Measurements from ENCODE around the gene AGTRAP. TPM values are rescaled to one million over a fixed set of nuclear protein-coding genes. Genes with fewer than 3 reads are reported as not detected.

AGTRAP gene, protein sequence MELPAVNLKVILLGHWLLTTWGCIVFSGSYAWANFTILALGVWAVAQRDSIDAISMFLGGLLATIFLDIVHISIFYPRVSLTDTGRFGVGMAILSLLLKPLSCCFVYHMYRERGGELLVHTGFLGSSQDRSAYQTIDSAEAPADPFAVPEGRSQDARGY
- total RNA-seq (2014; rRNA removed; shearing (Covaris generic)): 29.1 and 34.3 TPM in 2 replicates
- 52.9 and 63.0 TPM in 2 replicates for polyA plus RNA-seq (2014; cell fraction: nucleus; rRNA removed)

DNA sequence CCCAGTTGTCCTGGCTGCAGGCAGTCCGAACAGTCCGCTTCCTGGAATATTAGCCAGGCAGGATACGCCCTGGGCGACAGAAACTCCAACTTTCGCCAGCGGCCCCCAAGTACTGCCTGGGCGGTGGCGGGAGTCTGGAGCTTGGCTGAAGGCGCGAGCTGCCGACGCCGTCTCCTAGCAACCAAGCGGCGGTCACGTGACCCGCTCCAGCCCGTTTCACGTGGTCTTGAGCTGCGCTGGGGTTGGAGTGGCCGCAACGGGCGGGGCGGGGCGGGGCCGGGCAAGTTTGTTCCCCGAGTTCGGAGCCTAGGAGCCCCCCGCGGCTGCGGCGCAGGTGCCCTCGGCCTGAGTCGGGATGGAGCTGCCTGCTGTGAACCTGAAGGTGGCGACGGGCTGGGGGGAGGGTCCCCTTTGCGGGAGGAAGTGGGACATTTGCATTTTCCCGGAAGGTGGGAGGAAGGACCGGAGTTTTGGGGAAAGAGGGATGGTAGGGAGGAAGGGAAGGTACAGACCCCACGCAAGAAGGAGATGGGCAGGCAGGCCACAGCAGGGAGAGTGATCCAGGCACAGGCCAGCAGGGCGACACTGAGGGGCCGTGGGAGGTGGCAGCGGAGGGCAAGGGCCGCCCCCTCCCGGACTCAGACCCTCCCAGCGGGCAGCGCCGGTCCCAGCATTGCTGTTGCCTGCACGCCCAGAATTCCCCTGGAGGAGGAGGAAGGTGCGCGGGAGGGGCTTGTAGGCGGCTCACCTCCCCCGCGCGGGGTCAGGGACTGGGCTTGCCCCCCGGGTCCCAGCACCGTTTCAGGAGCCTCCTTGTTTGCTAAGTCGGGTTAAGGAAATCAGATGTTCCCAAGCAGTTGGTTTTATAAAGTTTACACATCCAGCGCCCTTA is at the start of gene AGTRAP:
TSS of gene AGTRAP (plus strand) at position 283 of the 892 bp plus-strand sequence. CDS start at position 356, 73 bp downstream.
- DNase-seq (ENCODE audit: extremely low read depth, low read depth): peak; percentile 80

DNA sequence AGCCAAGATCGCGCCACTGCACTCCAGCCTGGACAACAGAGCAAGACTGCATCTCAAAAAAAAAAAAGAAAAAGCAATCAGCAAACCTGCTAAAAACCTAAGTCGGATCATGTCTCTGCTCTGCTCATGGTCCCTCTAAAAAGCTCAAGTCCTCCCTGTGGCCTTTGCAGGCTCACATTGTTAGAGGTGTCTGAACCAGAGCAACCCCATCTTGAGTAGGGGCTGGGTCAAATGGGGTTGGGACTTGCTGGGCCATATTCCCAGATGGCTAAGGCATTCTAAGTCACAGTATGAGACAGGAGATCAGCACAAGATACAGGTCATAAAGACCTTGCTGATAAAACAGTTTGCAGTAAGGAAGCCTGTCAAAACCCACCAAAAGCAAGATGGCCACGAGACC is 47.4 kb upstream of the AGTRAP start:
- no peak for DNase-seq (ENCODE audit: extremely low read depth, low read depth)

DNA sequence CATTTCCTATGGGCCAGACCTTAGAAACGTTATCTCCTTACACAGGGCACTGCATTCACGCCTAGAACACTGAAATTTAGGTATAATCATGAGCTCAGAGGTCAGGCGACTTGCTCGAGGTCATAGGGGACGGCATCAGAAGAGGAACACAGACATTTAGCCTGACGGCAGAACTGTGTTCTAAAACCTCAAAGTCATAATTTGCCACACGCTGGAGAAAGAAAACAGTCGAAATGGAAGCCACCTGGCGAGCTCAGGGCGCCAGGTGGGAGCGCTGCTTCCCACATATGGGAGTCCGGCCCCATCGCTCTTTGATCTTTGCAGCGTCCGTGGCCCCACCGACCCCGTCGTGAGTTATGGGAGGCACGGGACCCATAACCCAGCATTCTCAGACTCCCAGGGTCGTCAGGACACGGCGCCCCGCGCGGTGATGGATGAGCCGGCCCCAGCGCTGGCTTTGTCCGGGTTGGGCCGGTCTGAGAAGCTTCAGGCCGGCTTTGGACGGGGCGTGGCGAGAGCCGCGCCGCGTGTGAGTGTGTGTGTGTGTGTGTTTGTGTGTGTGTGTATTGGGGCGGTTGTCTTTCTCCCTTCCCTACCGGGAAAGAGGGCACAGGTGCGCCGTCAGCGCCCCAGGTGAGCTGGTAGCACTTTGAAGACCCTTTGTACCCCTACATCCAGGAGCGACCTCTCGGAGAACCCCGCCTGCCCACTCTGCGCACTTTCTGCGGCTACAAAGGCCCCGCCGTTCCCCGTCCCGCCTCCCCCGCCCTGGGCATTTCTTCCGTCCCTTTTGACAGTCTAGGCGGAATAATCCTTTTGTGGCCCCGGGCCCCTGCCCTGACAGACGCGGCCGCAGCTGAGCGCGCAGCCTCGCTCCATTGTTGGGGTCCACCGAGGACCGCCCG is 45.3 kb upstream of the AGTRAP start:
- DNase-seq (ENCODE audit: extremely low read depth, low read depth): no peak

DNA sequence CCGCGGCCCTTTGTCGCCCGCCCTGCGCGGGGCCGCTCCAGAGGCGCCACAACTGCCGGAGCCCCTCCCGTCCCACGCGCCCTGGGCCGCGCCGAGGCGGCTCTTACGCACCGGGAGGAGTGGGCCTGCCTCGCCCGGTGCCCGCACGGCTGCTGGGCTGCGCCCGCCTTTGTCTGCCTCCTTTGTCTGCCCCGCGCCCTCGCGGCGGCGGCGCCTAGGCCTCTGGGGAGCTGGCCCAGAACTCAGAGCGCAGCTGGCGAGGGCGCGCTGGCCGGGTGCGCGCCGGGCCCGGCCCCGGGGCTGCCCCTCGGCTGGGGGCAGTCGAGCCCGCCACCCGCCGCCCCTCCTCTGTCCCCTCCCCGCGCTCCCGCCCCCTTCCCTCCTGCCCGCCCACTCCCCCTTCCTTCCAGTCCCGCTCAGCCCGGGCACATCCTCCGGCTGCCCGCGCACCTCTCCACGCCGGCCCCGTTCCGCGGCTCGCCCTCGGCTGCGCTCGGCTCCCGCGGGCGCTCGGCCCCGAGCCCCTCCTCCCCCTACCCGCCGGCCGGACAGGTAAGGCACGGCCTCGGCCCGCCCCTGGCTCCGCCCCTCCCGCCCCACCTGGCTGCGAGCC is 44.5 kb upstream of the AGTRAP start, which contains the start of gene DRAXIN:
TSS of gene DRAXIN (plus strand) at position 409 of the 613 bp plus-strand sequence. CDS start 14,549 bp downstream, outside the sequence.
- DNase-seq (ENCODE audit: extremely low read depth, low read depth): no peak

DNA sequence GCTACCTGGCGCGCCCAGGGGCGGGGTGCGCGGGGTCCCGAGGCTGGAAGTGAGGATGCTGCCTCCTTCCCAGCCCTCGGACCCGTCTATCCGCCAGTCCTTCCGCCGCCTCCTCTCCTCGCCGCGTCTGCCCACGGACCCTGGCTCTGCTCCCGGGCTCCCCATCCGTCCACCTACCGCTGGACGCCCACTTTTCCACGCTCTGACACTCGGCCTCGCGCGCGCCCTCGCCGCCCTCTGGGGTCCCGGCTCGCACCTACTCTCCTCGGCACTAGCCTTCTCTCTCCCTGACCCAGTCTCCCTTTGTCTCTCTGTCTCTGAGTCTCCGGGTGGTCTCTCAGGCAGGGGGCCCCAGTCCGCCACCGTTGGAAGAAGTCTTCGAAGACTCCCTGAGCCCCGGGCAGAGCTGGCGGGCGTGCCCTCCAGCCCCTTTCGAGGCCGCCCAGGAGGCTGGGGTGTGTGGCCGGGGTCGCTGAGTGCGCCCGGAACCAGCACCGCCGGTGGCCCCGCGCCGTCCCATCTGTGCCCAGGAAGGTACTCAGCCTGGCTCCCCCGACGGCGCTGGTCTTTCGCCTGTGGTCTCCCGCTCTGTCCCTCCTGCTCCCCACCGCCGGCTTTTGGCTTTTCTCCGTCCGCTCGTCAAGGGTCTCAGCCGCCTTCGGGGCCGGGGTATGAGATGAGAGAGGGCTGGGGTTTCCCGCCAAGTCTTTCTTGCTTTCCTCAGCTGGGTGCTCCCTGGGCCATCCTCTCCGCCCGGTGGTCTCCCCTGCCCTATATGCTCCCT is 43.8 kb upstream of the AGTRAP start:
- no peak for DNase-seq (ENCODE audit: extremely low read depth, low read depth)

DNA sequence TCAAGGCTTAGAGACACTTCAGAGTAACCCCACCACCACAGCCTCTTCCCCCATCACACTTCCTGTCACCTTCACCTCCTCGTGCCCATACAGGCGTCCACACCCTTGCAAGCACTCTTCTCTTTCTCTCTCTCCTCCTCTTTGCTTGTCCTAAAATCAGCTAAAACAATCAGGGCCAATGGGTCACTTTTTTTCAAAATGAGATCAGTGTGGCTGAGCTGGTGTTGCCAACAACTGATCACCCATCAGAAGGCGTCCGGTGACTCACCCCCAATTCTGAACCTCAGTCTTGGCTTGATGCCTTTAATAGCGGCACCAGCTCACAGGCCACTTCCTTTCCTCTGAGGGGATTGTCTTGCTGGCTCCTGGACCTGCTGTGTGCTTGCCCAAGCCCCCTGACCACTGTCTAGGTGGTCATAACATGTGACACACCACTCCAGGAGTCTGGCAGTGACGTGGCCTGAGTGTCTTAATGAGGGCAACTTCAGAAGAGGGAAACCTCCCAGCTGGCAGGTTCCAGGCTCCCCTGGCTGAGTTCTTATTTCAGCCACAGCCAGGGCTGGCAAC is 42.8 kb upstream of the AGTRAP start:
- DNase-seq (ENCODE audit: extremely low read depth, low read depth): no peak

DNA sequence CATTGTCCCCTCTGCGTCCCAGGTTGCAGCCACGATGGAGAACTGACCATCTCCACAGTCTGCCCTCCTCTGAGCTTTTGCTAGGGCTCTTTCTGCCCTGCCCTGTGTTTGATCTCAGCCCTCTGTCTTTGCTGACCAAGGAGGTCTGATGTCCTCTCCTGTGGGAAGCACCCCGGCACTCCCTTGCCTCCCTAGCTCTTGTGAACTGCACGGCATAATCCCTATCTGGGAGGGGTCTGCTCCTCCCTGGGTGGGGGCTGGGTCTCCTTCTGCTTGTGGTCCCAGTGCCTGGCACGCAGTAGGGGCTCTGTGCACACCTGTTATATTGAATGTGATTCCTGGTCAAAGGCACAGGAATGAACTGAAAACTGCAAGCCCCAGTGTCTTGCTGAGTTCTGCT is 42.0 kb upstream of the AGTRAP start:
- DNase-seq (ENCODE audit: extremely low read depth, low read depth): no peak

DNA sequence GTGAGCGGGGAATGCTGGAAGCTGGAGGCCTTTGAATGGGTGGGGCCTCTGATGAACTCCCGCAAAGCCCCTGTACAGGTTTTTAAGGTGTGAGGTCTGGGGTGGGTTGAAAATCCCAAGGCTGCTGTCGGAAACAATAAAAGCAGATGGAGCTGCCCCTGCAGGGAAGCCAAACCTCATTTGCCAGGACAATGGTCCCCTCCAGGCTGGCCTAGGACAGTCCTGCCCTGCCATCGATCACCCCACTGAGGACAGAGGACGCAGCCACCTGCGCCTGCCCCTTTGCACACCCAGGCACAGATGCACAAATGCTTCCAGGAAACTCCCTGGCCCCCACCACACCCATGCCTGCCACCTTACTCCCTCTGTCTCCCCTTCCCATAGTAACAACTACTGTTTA is 40.1 kb upstream of the AGTRAP start:
- DNase-seq (ENCODE audit: extremely low read depth, low read depth): no peak

DNA sequence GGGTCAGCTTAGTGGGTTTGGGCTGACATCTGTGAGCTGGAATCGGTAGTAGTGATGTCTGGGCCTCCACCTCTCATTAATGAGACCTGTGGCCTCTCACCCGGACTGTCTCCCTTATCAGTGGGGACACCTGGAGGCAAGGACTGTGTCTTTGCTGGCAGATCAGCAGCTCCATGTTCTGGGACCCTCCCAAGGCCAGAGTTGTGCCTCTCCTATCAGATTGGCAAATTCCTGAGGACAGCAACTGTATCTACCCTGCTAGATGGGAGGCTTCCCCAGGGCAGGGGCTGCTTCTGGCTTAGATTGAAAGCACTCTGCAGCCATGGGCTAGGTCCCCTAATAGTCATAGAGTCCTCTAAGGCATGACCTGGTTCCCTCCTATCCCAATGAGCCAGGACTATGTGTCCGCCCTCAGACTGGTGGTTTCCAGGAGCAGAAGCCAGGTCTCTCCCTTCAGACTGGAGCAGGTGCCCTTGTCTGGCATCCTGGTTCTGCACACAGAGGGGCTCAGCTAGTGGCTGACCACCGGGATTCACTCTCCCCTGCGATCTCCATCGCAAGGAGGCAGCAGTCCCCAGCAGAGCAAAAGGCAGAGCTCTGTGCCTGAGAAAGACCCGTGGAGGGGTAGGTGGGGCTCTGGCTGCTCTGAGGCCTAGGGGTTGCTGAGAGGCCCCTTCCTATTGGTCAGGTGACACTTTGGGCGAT is 38.6 kb upstream of the AGTRAP start:
- no peak for DNase-seq (ENCODE audit: extremely low read depth, low read depth)

DNA sequence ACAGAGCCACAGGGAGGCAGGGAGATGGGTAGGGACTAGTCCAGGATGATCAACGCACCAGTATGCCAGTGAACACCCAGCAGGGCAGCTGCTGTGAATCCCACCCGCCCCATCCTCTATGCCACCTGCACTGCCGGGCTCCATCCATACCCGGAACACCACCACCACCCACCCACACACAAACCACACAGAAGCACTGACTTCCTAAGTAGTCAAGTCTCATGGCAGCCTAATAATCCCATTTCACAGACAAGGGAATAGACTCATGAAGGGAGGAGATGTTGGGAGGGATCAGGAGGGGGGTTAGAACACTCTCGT is 38.1 kb upstream of the AGTRAP start:
- no peak for DNase-seq (ENCODE audit: extremely low read depth, low read depth)

DNA sequence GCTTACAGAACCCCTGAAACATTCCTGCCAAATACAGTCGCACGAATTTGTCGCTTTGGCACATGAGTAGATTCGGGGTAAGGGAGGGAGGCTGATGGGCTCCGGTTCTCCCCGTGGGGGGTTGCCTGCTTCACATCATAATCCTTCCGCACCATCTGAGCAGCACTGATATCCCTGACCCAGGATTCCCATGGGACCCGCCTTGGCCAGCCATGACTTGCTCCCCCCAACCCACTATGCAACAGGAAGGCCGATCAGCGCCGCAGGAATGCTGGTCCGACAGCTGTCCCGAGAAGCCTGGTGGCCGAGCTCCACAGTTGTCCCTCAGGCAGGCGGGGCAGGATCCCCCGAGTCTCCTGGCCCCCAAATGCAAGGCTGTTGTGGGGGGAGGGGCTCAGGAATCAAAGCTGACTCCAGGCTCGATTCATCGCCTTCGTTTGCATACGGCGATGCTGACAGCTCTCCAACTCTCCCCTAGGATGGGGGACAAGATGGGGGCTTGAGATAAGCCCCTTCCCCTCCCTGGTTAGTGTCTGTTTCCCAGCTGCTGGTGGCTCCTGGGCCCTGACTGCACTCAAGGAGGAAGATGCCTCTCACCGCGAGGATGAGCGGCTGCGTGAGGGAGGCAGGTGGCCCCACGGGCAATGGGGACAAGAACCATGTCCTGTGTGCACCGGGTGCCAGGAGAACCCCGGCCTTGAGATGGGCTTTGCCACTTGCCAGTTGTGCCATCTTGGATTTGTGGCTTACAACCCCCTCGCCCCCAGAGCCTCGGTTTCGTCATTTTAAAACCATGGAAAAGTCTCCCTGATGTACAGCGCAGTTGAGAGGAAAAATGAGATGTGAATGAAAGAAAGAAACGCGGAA is 35.1 kb upstream of the AGTRAP start:
- DNase-seq (ENCODE audit: extremely low read depth, low read depth): no peak

DNA sequence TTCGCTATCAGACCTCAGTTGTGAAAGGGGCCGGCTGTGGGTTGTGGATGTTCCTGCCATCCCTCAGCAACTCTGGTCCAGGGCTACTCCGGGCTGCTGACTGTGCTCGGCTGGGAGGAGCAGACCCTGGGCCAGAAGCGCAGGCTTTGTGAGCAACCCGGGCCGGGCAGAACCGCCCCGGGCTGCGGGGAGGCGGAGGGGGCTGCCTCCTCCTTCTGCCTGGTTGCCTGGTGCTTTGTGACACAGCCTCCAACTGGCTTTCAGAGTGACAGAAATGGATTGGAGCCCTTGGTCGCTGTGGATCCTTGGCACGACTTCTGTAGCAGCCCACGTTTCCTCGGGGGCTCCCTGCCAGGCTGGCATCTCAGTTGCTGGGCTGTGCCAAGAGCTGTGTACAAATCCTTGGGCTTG is 34.4 kb upstream of the AGTRAP start:
- no peak for DNase-seq (ENCODE audit: extremely low read depth, low read depth)

DNA sequence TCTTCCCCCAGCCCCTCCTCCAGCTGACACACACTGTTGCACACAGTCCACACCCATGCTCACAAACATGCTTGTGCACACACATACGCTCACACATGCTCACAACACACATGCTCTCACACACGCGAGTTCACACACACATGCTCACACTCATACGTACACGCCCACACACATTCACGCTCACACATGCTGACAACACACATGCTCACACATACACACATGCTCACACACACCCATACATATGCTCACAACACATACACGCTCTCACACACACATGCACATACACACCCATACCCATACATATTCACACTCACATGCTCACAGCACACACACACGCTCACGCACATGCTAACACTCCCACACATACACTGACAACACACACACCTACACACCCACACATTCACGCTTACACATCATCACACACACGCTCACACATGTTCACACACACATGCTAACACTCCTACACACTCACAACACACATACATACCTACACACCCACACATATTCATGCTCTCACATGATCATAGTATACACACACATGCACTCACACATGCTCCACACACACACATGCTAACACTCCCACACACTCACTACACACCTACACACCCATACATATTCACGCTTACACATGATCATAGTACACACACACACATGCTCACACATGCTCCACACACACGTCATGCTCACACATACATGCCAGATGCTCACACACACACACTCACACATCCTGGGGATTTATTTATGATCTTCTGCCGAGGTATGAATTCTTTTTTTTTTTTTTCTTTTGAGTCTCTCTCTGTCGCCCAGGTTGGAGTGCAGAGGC is 33.7 kb upstream of the AGTRAP start:
- no peak for DNase-seq (ENCODE audit: extremely low read depth, low read depth)

DNA sequence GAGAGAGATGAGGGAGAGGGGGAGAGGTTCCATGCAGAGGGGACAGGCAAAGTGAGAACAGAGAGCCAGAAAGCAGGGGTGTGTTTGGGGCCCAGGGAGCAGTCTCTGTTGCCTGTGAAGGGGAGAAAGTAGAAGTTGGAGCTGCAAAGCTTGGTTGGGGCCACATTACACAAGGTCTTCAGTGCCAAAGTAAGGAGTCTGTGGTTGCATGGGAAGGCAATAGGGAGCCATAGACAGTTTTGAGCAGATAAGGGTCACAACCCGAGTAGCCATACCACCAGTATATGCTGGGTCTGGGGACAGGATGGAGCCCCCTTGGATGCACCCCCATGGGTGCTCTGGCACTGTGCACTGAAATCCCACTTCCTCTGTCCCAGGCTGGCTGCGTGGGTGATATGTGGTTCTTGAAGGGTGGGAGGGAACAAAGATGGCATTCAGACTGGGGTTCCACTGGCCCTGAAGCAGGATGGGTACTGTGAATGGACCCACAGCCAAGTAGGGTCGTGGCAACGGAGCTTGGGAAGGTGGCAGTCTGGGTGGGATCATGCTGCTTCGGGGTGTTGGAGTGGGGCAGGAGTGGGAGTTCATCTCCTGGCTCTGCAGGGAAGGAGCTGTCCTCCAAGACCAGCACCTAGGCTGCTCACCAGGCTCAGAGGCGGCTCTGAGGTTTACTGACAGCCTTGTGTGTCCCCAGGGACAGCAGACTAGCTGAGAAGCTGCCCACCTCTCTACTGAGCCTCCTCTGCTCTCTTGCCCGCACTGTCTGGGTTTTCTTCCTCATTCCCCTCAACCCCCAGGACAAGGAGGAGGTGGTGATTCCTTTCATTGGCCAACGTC is 32.4 kb upstream of the AGTRAP start:
- no peak for DNase-seq (ENCODE audit: extremely low read depth, low read depth)

DNA sequence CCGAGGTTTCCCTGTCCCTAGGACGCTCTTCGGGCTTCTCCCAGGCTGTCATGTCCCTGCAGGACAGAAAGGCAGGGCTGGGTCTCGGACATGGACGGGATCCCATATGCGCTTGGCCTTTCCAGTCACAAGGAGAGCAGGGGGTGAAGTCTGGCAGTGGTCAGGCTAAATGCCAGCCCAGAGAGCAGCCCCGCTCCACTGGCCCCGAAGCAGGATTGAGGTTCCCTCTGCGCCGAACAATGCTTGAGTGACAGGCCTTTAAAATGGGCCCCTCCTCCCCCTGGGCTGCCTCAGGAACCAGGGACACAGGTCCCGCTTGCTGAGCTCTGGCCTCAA is 31.8 kb upstream of the AGTRAP start:
- no peak for DNase-seq (ENCODE audit: extremely low read depth, low read depth)
